HG03342 (cell line): Measurements from ENCODE around the gene SCRN1.

Experiments
- ATAC-seq: cut with Tn5 transposase; IDR thresholded peaks from one replicate; pipeline ENCODE4 v1.9.1; 2021; ENCODE audit warnings: mild to moderate bottlenecking, moderate library complexity; ENCODE audit not compliant: unreplicated experiment

The SCRN1 gene

GRCh38 chr7:30010021-30010420 lies 20.4 kb upstream of the SCRN1 start:
- ATAC-seq, result no peak

- no peak for ATAC-seq
Measured at GRCh38 chr7:30005464-30005863, 15.9 kb upstream of the SCRN1 start.

- ATAC-seq, result no peak
Measured at GRCh38 chr7:30003098-30003497, 13.5 kb upstream of the SCRN1 start.

- no peak for ATAC-seq
Measured at GRCh38 chr7:30001998-30002397, 12.4 kb upstream of the SCRN1 start.

GRCh38 chr7:29998489-29998888 lies 8.9 kb upstream of the SCRN1 start:
- no peak for ATAC-seq

- no peak for ATAC-seq
Measured at GRCh38 chr7:29996321-29996720, 6.7 kb upstream of the SCRN1 start.

GRCh38 chr7:29995652-29996051 lies 6.1 kb upstream of the SCRN1 start:
- no peak for ATAC-seq

GRCh38 chr7:29993140-29993539 lies 3.5 kb upstream of the SCRN1 start:
- ATAC-seq, result no peak

GRCh38 chr7:29991937-29992336 lies 2.3 kb upstream of the SCRN1 start:
- no peak for ATAC-seq

GRCh38 chr7:29990931-29991330 lies 1.3 kb upstream of the SCRN1 start:
- ATAC-seq, result no peak

- ATAC-seq, result peak; percentile 38
Measured at GRCh38 chr7:29988424-29989256, 961 bp downstream of the SCRN1 start.

- no peak for ATAC-seq
Measured at GRCh38 chr7:29987811-29988317, 1.7 kb downstream of the SCRN1 start.

- no peak for ATAC-seq
Measured at GRCh38 chr7:29987083-29987482, 2.5 kb downstream of the SCRN1 start.

GRCh38 chr7:29980151-29980550 lies 9.4 kb downstream of the SCRN1 start:
- ATAC-seq, result no peak

- no peak for ATAC-seq
Measured at GRCh38 chr7:29977886-29978651, 11.5 kb downstream of the SCRN1 start.

GRCh38 chr7:29976673-29977415 lies 12.8 kb downstream of the SCRN1 start:
- ATAC-seq, result no peak

GRCh38 chr7:29976266-29976665 lies 13.3 kb downstream of the SCRN1 start:
- ATAC-seq, result no peak

- no peak for ATAC-seq
Measured at GRCh38 chr7:29975561-29975960, 14.0 kb downstream of the SCRN1 start.

GRCh38 chr7:29974286-29974685 lies 15.3 kb downstream of the SCRN1 start:
- ATAC-seq, result no peak

GRCh38 chr7:29972315-29972669 lies 17.3 kb downstream of the SCRN1 start:
- ATAC-seq, result no peak

- ATAC-seq, result no peak
Measured at GRCh38 chr7:29971566-29972314, 17.9 kb downstream of the SCRN1 start.
